ENCODE results near the gene GBA3. TPM values are rescaled to one million over a fixed set of nuclear protein-coding genes. Genes with fewer than 3 reads are reported as not detected.

GBA3 gene
- total RNA-seq, 1 donor from 2014 or later = not detected

GRCh38 chr4:22745234-22745633 lies 52.5 kb downstream of the GBA3 start:
- no peak for DNase-seq (ENCODE audit: low spot score)
- Mint-ChIP-seq H3K4me3 (ENCODE audit: unreplicated experiment) (no peak overlapping the region), H3K4me1 (ENCODE audit: unreplicated experiment) (peaks cover 10% of the 10 kb centered on the region), H3K36me3 (ENCODE audit: low read depth, unreplicated experiment) (no peaks in the 10 kb centered on the region), H3K27ac (ENCODE audit: unreplicated experiment) (no peak overlapping the region), H3K27me3 (ENCODE audit: unreplicated experiment) (no peaks in the 10 kb centered on the region), H3K9me3 (ENCODE audit: unreplicated experiment) (no peaks in the 10 kb centered on the region)
- TF ChIP-seq CTCF (IDR thresholded peaks at IDR 0.05; ENCODE audit: unreplicated experiment) = no peak

GRCh38 chr4:22754116-22754515 lies 61.4 kb downstream of the GBA3 start:
- no peak overlapping the region for H3K27ac Mint-ChIP-seq (ENCODE audit: unreplicated experiment)
- peaks cover 3% of the 10 kb centered on the region for H3K27me3 Mint-ChIP-seq (ENCODE audit: unreplicated experiment)
- DNase-seq (ENCODE audit: low spot score) = no peak
- no peaks in the 10 kb centered on the region for H3K4me1 Mint-ChIP-seq (ENCODE audit: unreplicated experiment)
- no peak overlapping the region for H3K4me3 Mint-ChIP-seq (ENCODE audit: unreplicated experiment)
- no peaks in the 10 kb centered on the region for H3K36me3 Mint-ChIP-seq (ENCODE audit: low read depth, unreplicated experiment)
- no peak for TF ChIP-seq CTCF (IDR thresholded peaks at IDR 0.05; ENCODE audit: unreplicated experiment)
- H3K9me3 Mint-ChIP-seq (ENCODE audit: unreplicated experiment) = no peaks in the 10 kb centered on the region

- H3K4me3 Mint-ChIP-seq (ENCODE audit: unreplicated experiment) = no peak overlapping the region
- no peaks in the 10 kb centered on the region for H3K9me3 Mint-ChIP-seq (ENCODE audit: unreplicated experiment)
- no peak overlapping the region for H3K27ac Mint-ChIP-seq (ENCODE audit: unreplicated experiment)
- no peak for DNase-seq (ENCODE audit: low spot score)
- H3K4me1 Mint-ChIP-seq (ENCODE audit: unreplicated experiment) = peaks cover 9% of the 10 kb centered on the region
- H3K36me3 Mint-ChIP-seq (ENCODE audit: low read depth, unreplicated experiment) = no peaks in the 10 kb centered on the region
- no peaks in the 10 kb centered on the region for H3K27me3 Mint-ChIP-seq (ENCODE audit: unreplicated experiment)
- no peak for TF ChIP-seq CTCF (IDR thresholded peaks at IDR 0.05; ENCODE audit: unreplicated experiment)
Observed at GRCh38 chr4:22762548-22762947, 69.8 kb downstream of the GBA3 start.

GRCh38 chr4:22764183-22764582 lies 71.4 kb downstream of the GBA3 start:
- Mint-ChIP-seq H3K27ac (ENCODE audit: unreplicated experiment) (no peak overlapping the region), H3K27me3 (ENCODE audit: unreplicated experiment) (no peaks in the 10 kb centered on the region), H3K4me1 (ENCODE audit: unreplicated experiment) (peaks cover 9% of the 10 kb centered on the region), H3K36me3 (ENCODE audit: low read depth, unreplicated experiment) (no peaks in the 10 kb centered on the region), H3K4me3 (ENCODE audit: unreplicated experiment) (no peak overlapping the region), H3K9me3 (ENCODE audit: unreplicated experiment) (no peaks in the 10 kb centered on the region)
- TF ChIP-seq CTCF (IDR thresholded peaks at IDR 0.05; ENCODE audit: unreplicated experiment) = no peak
- DNase-seq (ENCODE audit: low spot score) = no peak

GRCh38 chr4:22766068-22766467 lies 73.3 kb downstream of the GBA3 start:
- peaks cover 9% of the 10 kb centered on the region for H3K4me1 Mint-ChIP-seq (ENCODE audit: unreplicated experiment)
- H3K4me3 Mint-ChIP-seq (ENCODE audit: unreplicated experiment) = no peak overlapping the region
- no peak overlapping the region for H3K27ac Mint-ChIP-seq (ENCODE audit: unreplicated experiment)
- no peaks in the 10 kb centered on the region for H3K9me3 Mint-ChIP-seq (ENCODE audit: unreplicated experiment)
- TF ChIP-seq CTCF (IDR thresholded peaks at IDR 0.05; ENCODE audit: unreplicated experiment) = no peak
- no peaks in the 10 kb centered on the region for H3K27me3 Mint-ChIP-seq (ENCODE audit: unreplicated experiment)
- DNase-seq (ENCODE audit: low spot score) = no peak
- no peaks in the 10 kb centered on the region for H3K36me3 Mint-ChIP-seq (ENCODE audit: low read depth, unreplicated experiment)
